Activated effector memory CD4-positive, alpha-beta T cell treated with anti-CD3 and anti-CD28 coated beads, Interleukin-2, amount 50 U/mL, for 16 hours (primary cell): Measurements from ENCODE around the gene ARID1B.

ENCODE experiments used
- DNase-seq: peaks from one replicate; pipeline ENCODE4 v3.0.0-alpha.2; 2020

ARID1B gene

DNA sequence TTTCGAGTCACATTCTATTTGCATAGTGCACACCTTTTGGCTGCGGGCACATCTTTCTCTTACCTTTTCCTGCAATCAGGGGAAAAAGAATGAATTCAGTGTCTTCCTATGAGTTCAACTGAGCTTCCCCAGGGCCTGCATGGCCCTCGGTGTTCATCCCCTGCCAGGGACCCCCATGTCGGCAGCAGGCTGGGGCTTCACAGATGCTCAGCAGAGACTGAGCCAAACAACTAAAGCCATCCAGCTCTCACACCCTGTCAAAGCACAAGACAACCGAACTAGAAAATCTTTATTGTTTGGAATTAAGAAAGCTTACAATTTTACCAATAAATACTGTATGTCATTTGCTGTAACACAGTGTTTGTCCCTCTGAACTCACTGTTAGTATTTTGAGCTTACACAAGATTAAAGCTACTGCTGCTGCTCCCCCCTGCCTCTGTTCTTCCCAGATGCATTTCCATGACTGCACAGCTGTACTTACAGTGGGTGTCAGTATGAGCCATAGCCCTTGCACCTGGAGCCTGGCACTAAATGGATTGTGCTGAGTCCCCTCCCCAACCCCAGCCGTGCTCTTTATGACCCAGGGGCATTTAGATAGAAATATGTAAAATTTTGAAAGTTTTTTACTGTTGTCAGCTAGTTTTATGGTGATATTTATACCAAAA lies 340.4 kb downstream of the ARID1B start:
- no peak for DNase-seq

DNA sequence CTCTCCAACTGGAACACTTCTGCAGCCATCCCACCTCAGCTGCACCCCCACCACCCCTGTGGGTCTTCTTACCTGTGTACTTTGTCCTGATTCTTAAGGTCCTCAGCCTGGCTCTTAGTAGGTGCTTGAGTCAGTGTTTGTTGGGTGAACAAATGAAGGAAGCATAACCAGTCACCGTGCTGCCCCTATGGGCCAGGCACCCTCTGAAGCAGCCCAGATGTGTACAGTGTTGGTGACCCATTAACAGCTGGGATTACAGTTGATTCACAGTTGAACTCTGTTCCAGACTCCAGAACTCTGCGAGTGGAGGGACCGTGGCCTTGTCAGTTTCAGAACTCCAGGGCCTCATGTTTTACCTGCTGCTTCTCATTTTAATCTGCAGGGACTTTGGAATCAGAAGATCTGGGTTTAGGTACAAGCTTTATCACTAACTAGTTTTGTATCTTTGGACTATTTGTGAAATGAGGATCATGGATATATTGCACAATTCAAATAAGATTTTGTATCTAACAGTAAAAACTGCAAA lies 342.4 kb downstream of the ARID1B start:
- no peak for DNase-seq

DNA sequence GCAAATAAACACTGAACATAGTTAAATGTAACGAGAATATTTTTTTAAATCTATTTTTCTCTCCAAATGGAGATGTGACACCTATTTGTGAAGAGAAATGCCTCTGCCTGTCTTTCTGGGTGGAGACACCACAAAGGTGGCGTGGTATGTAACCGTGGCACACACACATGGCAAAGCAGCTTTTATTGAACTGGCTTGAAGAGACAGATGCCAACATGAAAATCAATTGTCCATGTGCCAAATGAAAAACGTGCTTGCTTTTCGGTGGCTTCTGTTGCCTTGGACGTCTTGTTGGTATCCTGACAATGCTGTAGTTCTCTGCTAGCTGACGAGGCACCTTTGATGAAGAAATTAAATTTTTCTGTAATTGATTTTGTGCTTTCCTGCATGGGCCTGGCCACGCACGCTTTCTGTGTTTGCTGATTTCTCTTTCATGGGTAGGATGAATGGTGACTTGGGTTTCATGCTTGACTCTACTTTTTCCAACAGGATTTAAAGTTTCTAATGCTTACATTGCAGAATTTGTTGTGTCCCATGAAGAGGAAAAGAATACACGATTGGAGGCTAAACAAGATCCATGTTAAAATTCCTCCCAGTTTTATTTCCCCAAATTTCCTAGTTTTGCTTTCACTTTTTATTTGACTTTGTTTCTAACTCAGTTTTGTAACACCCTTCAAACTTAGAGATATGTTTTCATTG lies 343.5 kb downstream of the ARID1B start:
- DNase-seq, result no peak

DNA sequence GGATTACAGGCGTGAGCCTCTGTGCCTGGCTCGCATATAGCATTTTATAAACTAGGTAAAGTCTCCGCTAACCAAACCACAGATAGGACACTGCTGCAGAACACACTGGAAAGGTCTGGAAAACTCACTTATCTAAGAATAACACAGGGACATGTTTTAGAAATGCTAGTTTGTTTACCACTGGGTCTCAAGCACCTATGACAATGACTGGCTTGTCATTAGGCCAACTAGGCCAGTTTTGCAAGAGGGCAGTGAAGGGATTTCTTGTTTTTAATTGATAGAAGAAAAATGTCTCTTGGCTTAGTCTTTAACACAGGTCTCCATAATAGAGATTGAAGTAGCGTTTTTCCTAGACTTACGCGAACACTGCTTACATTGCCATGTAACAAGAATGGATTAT lies 344.7 kb downstream of the ARID1B start:
- no peak for DNase-seq

- DNase-seq, result no peak
Observed at GRCh38 chr6:157123234-157123633, 346.1 kb downstream of the ARID1B start.

DNA sequence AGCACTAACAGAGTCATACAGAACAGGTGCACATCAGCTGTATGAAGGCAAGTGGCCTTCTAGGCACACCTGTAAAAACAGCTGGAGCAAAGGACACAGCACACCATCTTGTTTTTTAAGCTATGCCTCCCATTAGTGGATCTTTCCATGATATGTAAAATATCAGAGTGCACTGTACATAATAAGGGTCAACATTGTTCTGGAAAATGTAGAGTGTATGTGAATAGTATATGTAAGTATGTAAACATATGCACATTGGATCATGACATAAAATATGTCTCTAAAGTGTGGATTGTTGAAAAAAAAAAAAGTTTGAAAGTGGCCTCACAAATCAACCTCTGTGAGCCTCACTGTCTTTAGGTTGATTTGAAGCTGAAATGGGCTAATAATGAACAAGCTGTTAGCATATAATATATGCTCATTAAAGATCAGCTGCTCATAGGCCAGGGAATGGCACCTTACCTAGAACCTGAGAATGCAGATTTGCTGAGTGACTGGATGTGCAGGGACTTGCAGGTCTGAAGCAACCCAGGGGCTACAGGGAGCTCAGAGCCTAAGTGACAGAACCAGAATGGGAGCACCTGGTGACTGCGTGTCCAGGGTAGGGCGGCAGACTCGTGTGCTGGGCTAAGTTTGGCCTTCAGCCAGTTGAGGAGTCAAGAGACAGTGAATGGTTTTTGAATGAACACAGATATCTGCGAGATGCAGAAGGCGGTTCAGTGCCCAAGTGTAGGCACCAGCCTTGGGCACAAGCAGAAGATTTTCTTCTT lies 347.5 kb downstream of the ARID1B start:
- DNase-seq, result no peak

GRCh38 chr6:157125531-157125930 lies 348.4 kb downstream of the ARID1B start:
- no peak for DNase-seq

DNA sequence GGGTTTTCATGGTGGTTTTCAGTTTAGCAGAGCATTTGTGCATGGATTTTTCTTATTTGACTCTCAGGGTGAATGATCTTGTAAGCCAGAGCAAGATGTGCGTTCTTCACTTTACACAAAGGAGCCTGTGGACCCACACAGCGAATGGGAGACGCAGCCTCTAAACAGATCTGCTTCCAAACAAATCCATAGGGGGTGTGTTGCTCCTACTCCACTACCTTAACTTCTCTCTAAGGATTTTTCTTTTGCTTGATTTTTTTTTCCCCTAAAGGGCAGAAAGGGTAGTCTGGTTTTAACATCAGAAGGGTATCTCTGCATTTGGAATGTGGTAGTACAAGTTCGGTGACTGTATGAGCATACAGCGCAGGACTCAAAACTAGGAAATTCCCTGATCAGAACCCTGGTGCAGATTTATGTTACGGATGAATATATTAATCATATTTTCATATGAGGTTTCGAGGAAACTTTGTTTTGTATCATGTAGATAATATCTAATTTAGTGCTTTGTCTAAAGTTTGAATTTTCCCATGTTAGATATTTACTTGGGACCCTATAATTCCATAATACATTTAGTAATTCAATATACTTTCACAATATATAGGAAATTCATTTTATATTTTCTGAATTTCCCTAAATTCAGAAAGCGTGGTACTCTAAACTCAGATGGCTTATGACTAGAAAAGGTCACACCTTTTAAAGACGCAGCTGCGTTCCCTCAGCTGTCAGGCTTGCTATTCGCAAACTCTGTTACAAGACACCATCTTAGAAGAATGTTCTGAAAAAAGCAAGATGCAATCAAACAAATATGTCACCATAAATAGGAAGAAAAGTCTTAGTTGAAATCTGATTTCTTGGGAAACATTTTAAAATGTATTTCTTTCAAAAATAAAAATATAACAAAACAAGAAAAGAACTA lies 349.3 kb downstream of the ARID1B start:
- DNase-seq, result no peak

DNA sequence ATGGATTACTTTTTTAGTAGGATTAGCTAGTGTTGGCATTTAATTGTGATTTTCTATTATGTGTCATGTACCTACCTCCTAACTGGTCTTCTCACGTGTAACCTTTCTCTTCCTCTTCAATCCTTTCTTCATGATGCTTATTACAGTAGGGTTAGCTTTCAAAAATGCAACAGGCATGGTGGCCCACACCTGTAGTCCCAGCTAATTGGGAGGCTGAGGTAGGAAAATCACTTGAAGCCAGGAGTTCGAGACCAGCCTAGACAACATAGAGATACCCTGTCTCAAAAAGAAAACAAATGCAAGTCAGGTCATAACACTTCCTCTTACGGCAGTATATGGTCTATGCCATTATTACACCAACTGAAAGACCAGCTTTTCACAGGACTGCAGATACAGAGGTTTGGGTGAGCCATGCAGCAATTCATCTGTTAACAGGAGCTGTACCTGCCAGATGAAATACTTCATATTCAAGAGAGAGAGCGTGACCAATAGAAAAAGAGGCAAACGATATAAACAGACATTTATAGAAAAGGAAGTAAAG lies 351.1 kb downstream of the ARID1B start:
- no peak for DNase-seq

GRCh38 chr6:157131250-157131649 lies 354.1 kb downstream of the ARID1B start:
- no peak for DNase-seq

GRCh38 chr6:157133856-157134255 lies 356.7 kb downstream of the ARID1B start:
- no peak for DNase-seq

DNA sequence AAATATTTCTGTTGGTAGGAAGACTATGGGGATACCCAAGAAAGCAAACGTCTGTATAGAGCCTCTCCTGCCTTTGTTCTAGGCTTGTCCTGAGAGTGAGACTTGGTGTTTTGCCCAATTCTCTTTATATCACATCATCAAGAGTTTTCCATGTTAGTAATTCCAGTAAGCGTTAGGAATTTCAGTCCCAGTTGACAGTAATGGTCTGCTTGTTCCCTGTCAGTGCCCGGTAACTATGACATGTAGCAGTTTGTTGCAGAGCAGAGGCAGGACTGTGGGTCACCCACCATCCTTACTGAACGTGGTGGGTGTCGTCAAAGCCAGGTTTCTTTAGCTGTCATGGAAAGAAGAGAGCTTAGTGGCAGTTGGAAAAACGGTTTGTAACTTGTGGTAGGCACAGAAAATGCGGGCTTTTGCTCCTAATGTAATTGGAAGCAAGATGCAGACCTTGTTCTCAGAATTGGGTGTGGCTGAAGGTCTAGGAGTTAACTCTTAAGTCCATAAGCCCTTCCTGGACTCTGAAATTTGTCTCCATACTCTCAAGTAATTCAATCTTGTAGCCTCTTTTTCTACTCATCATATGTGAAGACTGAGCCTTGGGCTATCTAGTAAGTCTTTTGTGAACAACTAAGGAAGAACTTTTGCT lies 357.3 kb downstream of the ARID1B start:
- no peak for DNase-seq

- DNase-seq, result no peak
Observed at GRCh38 chr6:157135691-157136090, 358.5 kb downstream of the ARID1B start.

DNA sequence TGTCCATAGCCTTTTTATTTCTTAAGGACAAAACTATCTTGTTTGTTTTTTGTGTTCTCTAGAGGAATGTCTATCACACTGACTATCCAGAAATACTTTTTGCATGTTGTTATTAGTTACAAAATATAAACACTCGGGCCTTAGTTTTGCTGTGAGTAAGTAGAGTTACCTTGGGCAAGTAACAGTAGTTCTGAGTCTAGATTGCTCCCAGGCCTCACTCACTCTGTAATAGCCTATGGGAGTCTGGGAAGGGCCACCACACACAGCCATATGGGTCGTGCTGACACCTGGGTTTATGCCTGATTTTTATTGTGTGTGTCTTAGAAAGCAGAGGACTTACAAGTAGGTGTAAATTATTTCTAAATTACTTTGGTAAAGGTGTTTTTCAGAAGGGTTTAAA lies 360.3 kb downstream of the ARID1B start:
- DNase-seq, result no peak

GRCh38 chr6:157139054-157139708 lies 362.0 kb downstream of the ARID1B start:
- no peak for DNase-seq

GRCh38 chr6:157143171-157143889 lies 366.2 kb downstream of the ARID1B start:
- no peak for DNase-seq

- no peak for DNase-seq
Observed at GRCh38 chr6:157143890-157144798, 367.0 kb downstream of the ARID1B start.

DNA sequence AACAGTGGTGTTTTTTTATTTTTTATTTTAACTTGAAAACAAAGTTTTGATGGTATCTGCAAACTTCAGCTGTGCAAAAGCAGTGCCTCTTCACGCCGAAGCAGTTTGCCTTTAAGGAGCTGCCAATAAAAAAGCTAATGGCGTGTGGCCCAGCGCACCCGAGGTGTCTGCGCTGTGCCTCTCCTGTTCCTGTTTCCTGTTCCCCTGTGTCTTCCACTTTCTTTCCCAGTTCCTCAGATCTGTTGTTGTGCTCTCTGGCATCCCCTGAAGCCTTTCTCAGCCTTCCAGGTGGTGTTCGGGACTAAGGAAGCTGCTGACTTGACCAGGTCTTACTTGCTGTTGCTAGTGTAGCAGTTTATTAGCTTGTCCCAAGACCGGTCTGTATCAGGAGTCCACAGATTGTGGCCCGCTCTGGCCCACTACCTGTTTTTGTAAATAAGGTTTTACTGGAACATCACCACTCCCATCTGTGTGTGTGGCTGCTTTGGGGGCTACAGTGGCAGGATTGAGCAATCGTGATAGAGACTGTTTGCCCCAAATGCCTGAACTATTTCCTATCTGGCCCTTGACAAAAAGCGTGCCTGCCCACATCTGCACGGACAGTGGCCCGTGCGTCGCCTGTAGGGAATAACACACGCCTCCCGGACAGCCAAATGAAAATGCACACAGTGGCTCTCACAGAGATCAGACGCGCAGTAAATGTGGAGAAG lies 367.8 kb downstream of the ARID1B start:
- no peak for DNase-seq
